Gastrocnemius medialis (tissue), 4 donors: ENCODE results near the gene EXOC7.

Source experiments
- POLR2A ChIP-seq, 2 donors: fragments of 450-650 bp; IDR thresholded peaks; one replicate each; pipeline ENCODE4 v1.6.1; 2017; ENCODE audit warnings: antibody characterized with exemption in 2 of 2, mild to moderate bottlenecking in 2 of 2, moderate library complexity in 2 of 2
- TF ChIP-seq, protein P1 (sequence below), 5 experiments: fragments of 450-650 bp in 3 of 5; fragments of 200-600 bp in 2 of 5; sonication (generic) in 2 of 5; IDR thresholded peaks in 4 of 5; conservative IDR thresholded peaks in 1 of 5; 1 replicate in 4 of 5; 2 replicates in 1 of 5; pipeline ENCODE4 v1.5.1; 2016 to 2019; ENCODE audit warnings: antibody characterized with exemption in 5 of 5, mild to moderate bottlenecking in 3 of 5, moderate library complexity in 3 of 5

DNA sequence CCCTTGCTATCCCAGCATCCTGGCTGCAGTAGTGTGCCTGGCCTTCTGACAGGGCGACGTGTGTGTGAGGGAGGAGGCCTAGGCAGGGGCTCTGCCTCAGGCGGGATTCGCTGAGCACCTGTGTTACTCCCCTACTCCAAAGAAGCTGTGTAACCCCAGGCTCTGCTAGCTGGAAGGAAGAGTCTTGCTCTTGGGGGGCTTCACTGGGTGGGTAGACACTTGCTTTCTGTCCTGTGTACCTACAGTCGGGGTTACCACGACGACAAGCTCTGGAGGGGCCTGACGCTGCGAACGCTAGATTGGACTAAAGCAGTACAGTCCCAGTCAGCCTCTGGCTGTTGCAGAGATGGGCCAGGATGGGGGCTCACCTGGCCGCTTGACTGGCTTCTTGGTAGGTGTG lies 9.5 kb downstream of the EXOC7 start:
- TF ChIP-seq, protein P1, sequence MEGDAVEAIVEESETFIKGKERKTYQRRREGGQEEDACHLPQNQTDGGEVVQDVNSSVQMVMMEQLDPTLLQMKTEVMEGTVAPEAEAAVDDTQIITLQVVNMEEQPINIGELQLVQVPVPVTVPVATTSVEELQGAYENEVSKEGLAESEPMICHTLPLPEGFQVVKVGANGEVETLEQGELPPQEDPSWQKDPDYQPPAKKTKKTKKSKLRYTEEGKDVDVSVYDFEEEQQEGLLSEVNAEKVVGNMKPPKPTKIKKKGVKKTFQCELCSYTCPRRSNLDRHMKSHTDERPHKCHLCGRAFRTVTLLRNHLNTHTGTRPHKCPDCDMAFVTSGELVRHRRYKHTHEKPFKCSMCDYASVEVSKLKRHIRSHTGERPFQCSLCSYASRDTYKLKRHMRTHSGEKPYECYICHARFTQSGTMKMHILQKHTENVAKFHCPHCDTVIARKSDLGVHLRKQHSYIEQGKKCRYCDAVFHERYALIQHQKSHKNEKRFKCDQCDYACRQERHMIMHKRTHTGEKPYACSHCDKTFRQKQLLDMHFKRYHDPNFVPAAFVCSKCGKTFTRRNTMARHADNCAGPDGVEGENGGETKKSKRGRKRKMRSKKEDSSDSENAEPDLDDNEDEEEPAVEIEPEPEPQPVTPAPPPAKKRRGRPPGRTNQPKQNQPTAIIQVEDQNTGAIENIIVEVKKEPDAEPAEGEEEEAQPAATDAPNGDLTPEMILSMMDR (IDR thresholded peaks at IDR 0.05 in 4 of 5, conservative IDR thresholded peaks at IDR 0.05 in 1 of 5), result no peak
- no peak for TF ChIP-seq POLR2A (IDR thresholded peaks at IDR 0.05)
